PC-3 (cell line): ENCODE measurements around the gene EIF4A3. TPM values are rescaled to one million over a fixed set of nuclear protein-coding genes. Genes with fewer than 3 reads are reported as not detected.
A peak's percentile ranks its signal among the peaks of the same experiment; 100 is the strongest.

Experiments used
- ATAC-seq: fragments of 200-7000 bp; cut with Tn5 transposase; 2 replicates; pipeline ENCODE4 v1.9.1; 2020; ENCODE audit warnings: mild to moderate bottlenecking, moderate library complexity
- BruUV-seq: library from RNA; stranded (reverse); fragments of 400-500 nt; replicated peaks from 2 replicates; lab custom pipeline; 2021; lab: Mats Ljungman, UMichigan
- CTCF ChIA-PET: fragments of 300-600 bp; sonication (Branson Sonifier 250); formaldehyde crosslinking; loops from one replicate; lab custom pipeline; 2022; ENCODE audit warnings: antibody characterized with exemption; lab: Charles Lee
- POLR2A ChIA-PET: fragments of 300-600 bp; sonication (Branson Sonifier 250); formaldehyde crosslinking; loops from one replicate; lab custom pipeline; 2022; ENCODE audit warnings: antibody characterized with exemption; ENCODE audit not compliant: unreplicated experiment; lab: Charles Lee
- DNase-seq: peaks from one replicate; pipeline ENCODE4 v3.0.0-alpha.2; 2015
- H2AFZ ChIP-seq: fragments of 300-600 bp; sonication (generic); 2 replicates; pipeline ENCODE4 v1.6.0; 2016; ENCODE audit warnings: antibody characterized with exemption, low read length
- H3F3A ChIP-seq: fragments of 300-600 bp; sonication (generic); one replicate; pipeline ENCODE4 v1.6.0; 2017; ENCODE audit warnings: antibody characterized with exemption, low read length, control low read depth, mild to moderate bottlenecking; ENCODE audit not compliant: unreplicated experiment
- H3K27ac ChIP-seq: fragments of 300-600 bp; sonication (generic); 2 replicates; pipeline ENCODE4 v1.5.1; 2016; ENCODE audit warnings: mild to moderate bottlenecking, low read length
- H3K27me3 ChIP-seq: fragments of 300-600 bp; sonication (generic); 2 replicates; pipeline ENCODE4 v1.6.1; 2016; ENCODE audit warnings: low read length, mixed read lengths
- H3K36me3 ChIP-seq: fragments of 300-600 bp; sonication (generic); 2 replicates; pipeline ENCODE4 v1.6.1; 2016; ENCODE audit warnings: low read depth, mixed run types, low read length, mixed read lengths
- H3K4me1 ChIP-seq: fragments of 300-600 bp; sonication (generic); 2 replicates; pipeline ENCODE4 v1.5.1; 2016; ENCODE audit warnings: low read length; ENCODE audit not compliant: insufficient read depth
- H3K4me2 ChIP-seq: fragments of 300-600 bp; sonication (generic); 2 replicates; pipeline ENCODE4 v1.6.0; 2016; ENCODE audit warnings: low read length
- H3K4me3 ChIP-seq: fragments of 300-600 bp; sonication (generic); 2 replicates; pipeline ENCODE4 v1.5.1; 2016; ENCODE audit warnings: mild to moderate bottlenecking, low read length, mixed read lengths
- H3K79me2 ChIP-seq: fragments of 300-600 bp; sonication (generic); 2 replicates; pipeline ENCODE4 v1.6.1; 2017; ENCODE audit warnings: low read length, mixed read lengths
- H3K9ac ChIP-seq: fragments of 300-600 bp; sonication (generic); 2 replicates; pipeline ENCODE4 v1.6.0; 2016; ENCODE audit warnings: mild to moderate bottlenecking, low read length
- H3K9me2 ChIP-seq: fragments of 300-600 bp; sonication (generic); replicated peaks from 2 replicates; pipeline ENCODE4 v1.6.1; 2016; ENCODE audit warnings: mixed run types, low read length, mixed read lengths
- H3K9me3 ChIP-seq: fragments of 300-600 bp; sonication (generic); 2 replicates; pipeline ENCODE4 v1.6.1; 2016; ENCODE audit warnings: low read length, mixed read lengths
- H4K20me1 ChIP-seq: fragments of 300-600 bp; sonication (generic); 2 replicates; pipeline ENCODE4 v1.6.1; 2016; ENCODE audit warnings: low read length, mixed read lengths
- EZH2 ChIP-seq: fragments of 300-600 bp; sonication (generic); IDR thresholded peaks from one replicate; pipeline ENCODE4 v1.6.1; 2017; ENCODE audit warnings: antibody characterized with exemption, mild to moderate bottlenecking, low read length; ENCODE audit not compliant: unreplicated experiment
- EZH2phosphoT487 ChIP-seq: fragments of 300-600 bp; sonication (generic); IDR thresholded peaks from 2 replicates; pipeline ENCODE4 v1.6.1; 2018; ENCODE audit warnings: mild to moderate bottlenecking, antibody characterized with exemption, low read length, borderline replicate concordance
- intact Hi-C: fragments of 100-400 bp; cut with micrococcal nuclease; formaldehyde crosslinking; loops from 2 replicates; pipeline ENCODE4 v1.9.0; 2023
- total RNA-seq: library from RNA; depleted of rRNA; stranded (reverse); fragments of >200 nt; gene quantifications from 2 replicates; pipeline ENCODE4 v1.2.3, GENCODE V29; 2014
- TF ChIP-seq, protein P1 (sequence below): fragments of 300-600 bp; sonication (generic); conservative IDR thresholded peaks from 2 replicates; pipeline ENCODE4 v1.5.1; 2017; ENCODE audit warnings: antibody characterized with exemption, low read depth, mild to moderate bottlenecking, low read length

The EIF4A3 gene
- total RNA-seq, 1 experiment from 2014 or later, result 167 TPM

DNA sequence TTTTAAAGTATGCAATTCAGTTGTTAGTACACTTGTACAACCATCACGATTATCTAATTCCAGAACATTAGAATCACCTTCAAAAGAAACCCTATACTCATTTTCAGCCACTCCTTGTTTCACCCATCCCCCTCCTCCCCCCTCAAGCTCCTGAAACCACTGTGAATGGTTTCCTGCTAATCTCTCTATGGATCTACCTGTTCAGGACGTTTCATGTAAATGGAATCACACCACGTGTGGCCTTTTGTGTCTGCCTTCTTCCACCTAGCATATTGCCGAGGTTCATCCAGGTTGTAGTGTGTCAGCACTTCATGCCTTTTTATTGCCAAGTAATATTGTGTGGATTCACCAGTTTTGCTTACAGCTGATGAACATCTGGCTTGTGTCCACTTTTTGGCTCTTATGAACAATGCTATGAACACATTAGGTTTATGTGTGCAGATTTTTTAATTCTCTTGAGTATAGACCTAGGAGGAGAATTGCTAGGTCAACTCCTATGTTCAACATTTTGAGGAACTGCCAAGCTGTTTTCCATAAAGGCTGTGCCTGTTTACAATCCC lies 17.8 kb downstream of the EIF4A3 start:
- POLR2A ChIA-PET, result interaction anchor here (0.6 kb wide), 1 partner anchor 14 kb away, joined by 22 read pairs; no protein-coding TSS in a partner anchor
- BruUV-seq, result no TSS peak
- DNase-seq, result peak; percentile 39

DNA sequence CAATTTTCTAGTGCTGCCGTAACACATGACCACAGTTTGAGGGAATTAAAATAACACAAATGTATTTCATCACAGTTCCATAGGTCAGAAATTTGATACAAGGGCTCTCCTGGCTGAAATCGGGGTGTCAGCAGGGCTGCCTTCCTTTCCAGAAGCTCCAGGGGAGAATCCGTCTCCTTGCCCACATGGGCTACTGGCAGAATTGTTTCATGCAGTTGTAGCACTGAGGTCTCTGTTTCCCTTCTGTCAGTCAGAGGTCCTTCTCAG lies 20.5 kb downstream of the EIF4A3 start:
- H3K36me3 ChIP-seq, result no peaks in the 10 kb centered on the region
- H4K20me1 ChIP-seq, result no peaks in the 10 kb centered on the region
- DNase-seq (no peak), ATAC-seq (no peak)
- BruUV-seq, result no TSS peak
- TF ChIP-seq, protein P1, sequence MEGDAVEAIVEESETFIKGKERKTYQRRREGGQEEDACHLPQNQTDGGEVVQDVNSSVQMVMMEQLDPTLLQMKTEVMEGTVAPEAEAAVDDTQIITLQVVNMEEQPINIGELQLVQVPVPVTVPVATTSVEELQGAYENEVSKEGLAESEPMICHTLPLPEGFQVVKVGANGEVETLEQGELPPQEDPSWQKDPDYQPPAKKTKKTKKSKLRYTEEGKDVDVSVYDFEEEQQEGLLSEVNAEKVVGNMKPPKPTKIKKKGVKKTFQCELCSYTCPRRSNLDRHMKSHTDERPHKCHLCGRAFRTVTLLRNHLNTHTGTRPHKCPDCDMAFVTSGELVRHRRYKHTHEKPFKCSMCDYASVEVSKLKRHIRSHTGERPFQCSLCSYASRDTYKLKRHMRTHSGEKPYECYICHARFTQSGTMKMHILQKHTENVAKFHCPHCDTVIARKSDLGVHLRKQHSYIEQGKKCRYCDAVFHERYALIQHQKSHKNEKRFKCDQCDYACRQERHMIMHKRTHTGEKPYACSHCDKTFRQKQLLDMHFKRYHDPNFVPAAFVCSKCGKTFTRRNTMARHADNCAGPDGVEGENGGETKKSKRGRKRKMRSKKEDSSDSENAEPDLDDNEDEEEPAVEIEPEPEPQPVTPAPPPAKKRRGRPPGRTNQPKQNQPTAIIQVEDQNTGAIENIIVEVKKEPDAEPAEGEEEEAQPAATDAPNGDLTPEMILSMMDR, result no peak
- TF ChIP-seq EZH2 (no peak), EZH2phosphoT487 (no peak)
- no peaks in the 10 kb centered on the region for H3K27me3 ChIP-seq
- ChIA-PET CTCF (no interaction called here), POLR2A (no interaction called here)
- no peaks in the 10 kb centered on the region for H3K9me3 ChIP-seq
- no peak overlapping the region for H3K4me3 ChIP-seq
- H3K9ac ChIP-seq, result no peak overlapping the region
- H3K4me2 ChIP-seq, result no peak overlapping the region
- no peaks in the 10 kb centered on the region for H3K79me2 ChIP-seq
- H2AFZ ChIP-seq, result no peak overlapping the region
- intact Hi-C loops, result no loop called here
- peaks cover 10% of the 10 kb centered on the region for H3K4me1 ChIP-seq
- H3K27ac ChIP-seq, result no peak overlapping the region
- H3F3A ChIP-seq, result no peaks in the 10 kb centered on the region
- H3K9me2 ChIP-seq, result no peaks in the 10 kb centered on the region

More for the DNA sequence above, 17.8 kb downstream of the EIF4A3 start:
- TF ChIP-seq EZH2phosphoT487, result no peak
- TF ChIP-seq EZH2, result no peak
- TF ChIP-seq, protein P1, result no peak
- Histone ChIP-seq H3K9me2 (no peaks in the 10 kb centered on the region), H3F3A (no peaks in the 10 kb centered on the region), H4K20me1 (no peaks in the 10 kb centered on the region), H3K27me3 (no peaks in the 10 kb centered on the region), H2AFZ (no peak overlapping the region), H3K79me2 (no peaks in the 10 kb centered on the region), H3K27ac (no peak overlapping the region), H3K4me1 (peaks cover 4% of the 10 kb centered on the region), H3K4me2 (no peak overlapping the region), H3K36me3 (peaks cover 15% of the 10 kb centered on the region), H3K9ac (no peak overlapping the region), H3K9me3 (no peaks in the 10 kb centered on the region), H3K4me3 (no peak overlapping the region)
- peak; percentile 26 for ATAC-seq
- CTCF ChIA-PET, result no interaction called here
- intact Hi-C loops, result no loop called here

DNA sequence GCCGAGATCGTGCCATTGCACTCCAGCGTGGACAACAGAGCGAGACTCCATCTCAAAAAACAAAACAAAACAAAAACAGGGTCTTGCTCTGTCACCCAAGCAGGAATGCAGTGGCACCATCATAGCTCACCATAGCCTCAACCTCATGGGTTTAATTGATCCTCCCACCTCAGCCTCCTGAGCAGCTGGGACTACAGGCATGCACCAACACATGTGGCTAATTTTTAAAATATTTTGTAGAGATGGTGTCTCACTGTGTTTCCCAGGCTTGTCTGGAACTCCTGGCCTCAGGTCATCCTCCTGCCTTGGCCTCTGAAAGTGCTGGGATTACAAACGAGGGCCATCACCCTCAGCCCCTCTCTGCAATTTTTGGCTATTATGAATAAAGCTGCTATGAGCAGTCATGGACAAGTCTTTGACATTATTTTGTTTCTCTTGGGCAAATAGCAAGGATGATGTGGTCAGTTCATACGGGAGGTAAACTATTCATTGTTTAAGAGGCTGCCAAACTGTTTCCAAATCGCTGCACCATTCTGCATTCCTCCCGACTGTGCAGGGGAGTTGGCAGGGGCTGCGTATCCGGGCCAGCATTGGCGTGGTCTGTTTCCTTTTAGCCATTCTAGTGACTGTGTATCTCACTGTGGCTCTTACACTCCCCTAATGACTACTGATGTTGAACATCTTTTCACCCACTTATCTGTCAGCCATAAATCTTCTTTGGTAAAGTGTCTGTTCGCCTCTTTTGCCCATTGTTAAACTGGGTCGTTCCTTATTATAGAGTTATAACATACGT lies 21.1 kb downstream of the EIF4A3 start:
- Histone ChIP-seq H3K9me2 (no peaks in the 10 kb centered on the region), H3K27me3 (no peaks in the 10 kb centered on the region), H3K27ac (no peak overlapping the region), H3K4me2 (no peak overlapping the region), H2AFZ (no peak overlapping the region), H4K20me1 (no peaks in the 10 kb centered on the region), H3F3A (no peaks in the 10 kb centered on the region), H3K79me2 (no peaks in the 10 kb centered on the region), H3K9ac (no peak overlapping the region), H3K36me3 (no peaks in the 10 kb centered on the region), H3K9me3 (no peaks in the 10 kb centered on the region), H3K4me3 (no peak overlapping the region), H3K4me1 (peaks cover 10% of the 10 kb centered on the region)
- ATAC-seq, result no peak
- DNase-seq, result no peak
- intact Hi-C loops, result no loop called here
- CTCF ChIA-PET, result no interaction called here
- POLR2A ChIA-PET, result no interaction called here
- TF ChIP-seq, protein P1, result no peak
- TF ChIP-seq EZH2, result no peak
- BruUV-seq, result no TSS peak
